ENCODE measurements around the gene DLK2. TPM values are rescaled to one million over a fixed set of nuclear protein-coding genes. Genes with fewer than 3 reads are reported as not detected.

Gene DLK2
- total RNA-seq, 1 experiment from 2014 or later: 0.81 TPM

DNA sequence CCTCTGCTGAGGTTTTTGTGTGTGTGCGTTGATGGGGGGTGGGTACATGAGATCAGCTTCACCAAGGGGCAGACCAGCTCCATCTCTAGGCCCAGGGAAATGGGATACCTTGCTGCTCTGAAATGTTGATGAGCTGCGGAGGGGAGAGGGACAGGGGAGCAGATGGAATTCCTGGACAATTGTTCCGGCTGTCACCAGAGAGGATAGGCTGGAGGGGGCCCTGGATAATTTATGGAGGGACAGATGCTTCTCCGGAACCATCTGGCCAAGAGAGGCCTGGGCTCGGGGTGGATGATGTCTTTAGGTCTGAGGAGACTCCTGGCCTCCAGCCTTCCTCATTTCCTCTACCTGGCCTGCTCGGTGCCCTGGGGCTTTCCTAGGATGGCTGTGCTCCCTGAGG is 20.2 kb upstream of the DLK2 start:
- no peaks in the 10 kb centered on the region for H3K9me3 Mint-ChIP-seq
- H3K27me3 Mint-ChIP-seq (ENCODE audit: low read depth): no peaks in the 10 kb centered on the region; the same call in 1 of the 2 replicates
- H3K27ac Mint-ChIP-seq: no peak overlapping the region
- no peaks in the 10 kb centered on the region for H3K36me3 Mint-ChIP-seq
- TF ChIP-seq IRF2 (CRISPR knock-in tag; IDR thresholded peaks at IDR 0.05; ENCODE audit: borderline replicate concordance, low read depth): no peak
- TF ChIP-seq ZNF281 (CRISPR knock-in tag; IDR thresholded peaks at IDR 0.05): no peak
- TF ChIP-seq, protein P1, sequence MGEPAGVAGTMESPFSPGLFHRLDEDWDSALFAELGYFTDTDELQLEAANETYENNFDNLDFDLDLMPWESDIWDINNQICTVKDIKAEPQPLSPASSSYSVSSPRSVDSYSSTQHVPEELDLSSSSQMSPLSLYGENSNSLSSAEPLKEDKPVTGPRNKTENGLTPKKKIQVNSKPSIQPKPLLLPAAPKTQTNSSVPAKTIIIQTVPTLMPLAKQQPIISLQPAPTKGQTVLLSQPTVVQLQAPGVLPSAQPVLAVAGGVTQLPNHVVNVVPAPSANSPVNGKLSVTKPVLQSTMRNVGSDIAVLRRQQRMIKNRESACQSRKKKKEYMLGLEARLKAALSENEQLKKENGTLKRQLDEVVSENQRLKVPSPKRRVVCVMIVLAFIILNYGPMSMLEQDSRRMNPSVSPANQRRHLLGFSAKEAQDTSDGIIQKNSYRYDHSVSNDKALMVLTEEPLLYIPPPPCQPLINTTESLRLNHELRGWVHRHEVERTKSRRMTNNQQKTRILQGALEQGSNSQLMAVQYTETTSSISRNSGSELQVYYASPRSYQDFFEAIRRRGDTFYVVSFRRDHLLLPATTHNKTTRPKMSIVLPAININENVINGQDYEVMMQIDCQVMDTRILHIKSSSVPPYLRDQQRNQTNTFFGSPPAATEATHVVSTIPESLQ (CRISPR knock-in tag; IDR thresholded peaks at IDR 0.05): no peak
- no peak overlapping the region for H3K4me3 Mint-ChIP-seq
- ChIA-PET CTCF (interaction anchor here (0.6 to 1.3 kb wide), 2 partner anchors 18 to 21 kb away, joined by 4 read pairs; no protein-coding TSS in a partner anchor), POLR2A (no interaction called here)
- ATAC-seq (no peak), DNase-seq (ENCODE audit: low spot score) (no peak)
- peaks cover 29% of the 10 kb centered on the region for H3K4me1 Mint-ChIP-seq

DNA sequence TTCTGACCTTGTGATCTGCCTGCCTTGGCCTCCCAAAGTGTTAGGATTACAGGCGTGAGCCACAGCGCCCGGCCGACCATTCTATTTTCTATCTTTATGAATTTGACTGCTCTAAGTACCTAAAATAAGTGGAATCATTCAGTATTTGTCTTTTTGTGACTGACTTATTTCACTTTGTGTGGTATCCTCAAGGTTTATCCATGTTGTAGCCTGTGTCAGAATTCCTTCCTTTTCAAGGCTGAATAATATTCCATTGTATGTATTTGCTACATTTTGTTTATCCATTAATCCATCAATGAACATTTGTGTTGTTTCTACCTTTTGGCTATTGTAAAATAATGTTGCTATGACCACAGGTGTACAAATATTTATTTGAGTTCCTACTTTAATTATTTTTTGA is 17.2 kb upstream of the DLK2 start:
- H3K27ac Mint-ChIP-seq: no peak overlapping the region
- no peak overlapping the region for H3K4me3 Mint-ChIP-seq
- no peaks in the 10 kb centered on the region for H3K36me3 Mint-ChIP-seq
- no peaks in the 10 kb centered on the region for H3K9me3 Mint-ChIP-seq
- H3K4me1 Mint-ChIP-seq: peaks cover 18% of the 10 kb centered on the region
- no peak for ATAC-seq
- no peak for DNase-seq (ENCODE audit: low spot score)
- CTCF ChIA-PET: no interaction called here
- TF ChIP-seq FOXK1 (CRISPR knock-in tag; IDR thresholded peaks at IDR 0.05) (no peak), USF2 (CRISPR knock-in tag; IDR thresholded peaks at IDR 0.05) (no peak), ZNF232 (CRISPR knock-in tag; IDR thresholded peaks at IDR 0.05) (no peak), AR (CRISPR knock-in tag; IDR thresholded peaks at IDR 0.05) (no peak), ZNF138 (CRISPR knock-in tag; conservative IDR thresholded peaks at IDR 0.05) (no peak), ZNF671 (CRISPR knock-in tag; IDR thresholded peaks at IDR 0.05) (no peak), CTCF (IDR thresholded peaks at IDR 0.05) (no peak), ZMAT4 (CRISPR knock-in tag; IDR thresholded peaks at IDR 0.05) (no peak), MYBL2 (CRISPR knock-in tag; IDR thresholded peaks at IDR 0.05) (no peak), ZNF317 (CRISPR knock-in tag; IDR thresholded peaks at IDR 0.05; ENCODE audit: borderline replicate concordance, low read depth) (no peak), KAT7 (CRISPR knock-in tag; IDR thresholded peaks at IDR 0.05; ENCODE audit: borderline replicate concordance) (no peak)
- TF ChIP-seq, protein P2, sequence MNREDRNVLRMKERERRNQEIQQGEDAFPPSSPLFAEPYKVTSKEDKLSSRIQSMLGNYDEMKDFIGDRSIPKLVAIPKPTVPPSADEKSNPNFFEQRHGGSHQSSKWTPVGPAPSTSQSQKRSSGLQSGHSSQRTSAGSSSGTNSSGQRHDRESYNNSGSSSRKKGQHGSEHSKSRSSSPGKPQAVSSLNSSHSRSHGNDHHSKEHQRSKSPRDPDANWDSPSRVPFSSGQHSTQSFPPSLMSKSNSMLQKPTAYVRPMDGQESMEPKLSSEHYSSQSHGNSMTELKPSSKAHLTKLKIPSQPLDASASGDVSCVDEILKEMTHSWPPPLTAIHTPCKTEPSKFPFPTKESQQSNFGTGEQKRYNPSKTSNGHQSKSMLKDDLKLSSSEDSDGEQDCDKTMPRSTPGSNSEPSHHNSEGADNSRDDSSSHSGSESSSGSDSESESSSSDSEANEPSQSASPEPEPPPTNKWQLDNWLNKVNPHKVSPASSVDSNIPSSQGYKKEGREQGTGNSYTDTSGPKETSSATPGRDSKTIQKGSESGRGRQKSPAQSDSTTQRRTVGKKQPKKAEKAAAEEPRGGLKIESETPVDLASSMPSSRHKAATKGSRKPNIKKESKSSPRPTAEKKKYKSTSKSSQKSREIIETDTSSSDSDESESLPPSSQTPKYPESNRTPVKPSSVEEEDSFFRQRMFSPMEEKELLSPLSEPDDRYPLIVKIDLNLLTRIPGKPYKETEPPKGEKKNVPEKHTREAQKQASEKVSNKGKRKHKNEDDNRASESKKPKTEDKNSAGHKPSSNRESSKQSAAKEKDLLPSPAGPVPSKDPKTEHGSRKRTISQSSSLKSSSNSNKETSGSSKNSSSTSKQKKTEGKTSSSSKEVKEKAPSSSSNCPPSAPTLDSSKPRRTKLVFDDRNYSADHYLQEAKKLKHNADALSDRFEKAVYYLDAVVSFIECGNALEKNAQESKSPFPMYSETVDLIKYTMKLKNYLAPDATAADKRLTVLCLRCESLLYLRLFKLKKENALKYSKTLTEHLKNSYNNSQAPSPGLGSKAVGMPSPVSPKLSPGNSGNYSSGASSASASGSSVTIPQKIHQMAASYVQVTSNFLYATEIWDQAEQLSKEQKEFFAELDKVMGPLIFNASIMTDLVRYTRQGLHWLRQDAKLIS (CRISPR knock-in tag; IDR thresholded peaks at IDR 0.05; ENCODE audit: borderline replicate concordance): no peak
- TF ChIP-seq, protein P3, sequence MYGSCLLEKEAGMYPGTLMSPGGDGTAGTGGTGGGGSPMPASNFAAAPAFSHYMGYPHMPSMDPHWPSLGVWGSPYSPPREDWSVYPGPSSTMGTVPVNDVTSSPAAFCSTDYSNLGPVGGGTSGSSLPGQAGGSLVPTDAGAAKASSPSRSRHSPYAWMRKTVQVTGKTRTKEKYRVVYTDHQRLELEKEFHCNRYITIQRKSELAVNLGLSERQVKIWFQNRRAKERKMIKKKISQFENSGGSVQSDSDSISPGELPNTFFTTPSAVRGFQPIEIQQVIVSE (CRISPR knock-in tag; IDR thresholded peaks at IDR 0.05; ENCODE audit: borderline replicate concordance): no peak
- TF ChIP-seq, protein P1 (CRISPR knock-in tag; IDR thresholded peaks at IDR 0.05): no peak
- H3K27me3 Mint-ChIP-seq (ENCODE audit: low read depth): no peaks in the 10 kb centered on the region; the same call in 1 of the 2 replicates
- POLR2A ChIA-PET: no interaction called here

Data from WTC11 (cell line).